H1 (cell line): ENCODE measurements around the gene C15orf39. TPM values are rescaled to one million over a fixed set of nuclear protein-coding genes. Genes with fewer than 3 reads are reported as not detected.

Experiments
- CTCF ChIA-PET: fragments of 300-600 bp; sonication (Branson Sonifier 250); formaldehyde crosslinking; loops from one replicate; lab custom pipeline; 2021; ENCODE audit not compliant: partially characterized antibody; lab: Charles Lee
- POLR2A ChIA-PET: fragments of 300-600 bp; sonication (Branson Sonifier 250); formaldehyde crosslinking; loops from one replicate; lab custom pipeline; 2021; ENCODE audit warnings: inconsistent platforms; ENCODE audit not compliant: partially characterized antibody; lab: Charles Lee
- DNase-seq, 2 experiments: peaks; one replicate each; pipeline versions ENCODE4 v3.0.0 to v3.0.0-alpha.2; 2010 to 2022; ENCODE audit warnings: low spot score in 2 of 2, low read depth in 1 of 2, mixed read lengths in 1 of 2
- FAIRE-seq: peaks from 2 replicates; lab custom pipeline; 2011; peaks lifted over from hg19 to GRCh38; lab: Jason Lieb, UNC
- H2AFZ ChIP-seq: 2 replicates; pipeline ENCODE4 v1.8.1; 2012; ENCODE audit warnings: low read length, inconsistent platforms
- H2AK5ac ChIP-seq: 2 replicates; pipeline ENCODE4 v1.6.1; 2013; ENCODE audit warnings: low read depth, low read length
- H2BK120ac ChIP-seq: replicated peaks from 2 replicates; pipeline ENCODE3; 2013; ENCODE audit warnings: low read depth, low read length, inconsistent platforms
- H2BK12ac ChIP-seq: 2 replicates; pipeline ENCODE4 v1.6.1; 2013; ENCODE audit warnings: low read depth, low read length
- H2BK15ac ChIP-seq: 2 replicates; pipeline ENCODE4 v1.6.1; 2013; ENCODE audit warnings: low read length
- H2BK20ac ChIP-seq: 2 replicates; pipeline ENCODE4 v1.6.1; 2013; ENCODE audit warnings: low read length
- H2BK5ac ChIP-seq: 2 replicates; pipeline ENCODE4 v1.6.1; 2013; ENCODE audit warnings: low read depth, low read length
- H3K14ac ChIP-seq: 2 replicates; pipeline ENCODE4 v1.6.1; 2013; ENCODE audit warnings: inconsistent platforms; ENCODE audit not compliant: insufficient read length
- H3K18ac ChIP-seq: 2 replicates; pipeline ENCODE4 v1.6.1; 2013; ENCODE audit warnings: low read length; ENCODE audit errors: extremely low read depth
- H3K23ac ChIP-seq: 2 replicates; pipeline ENCODE4 v1.6.1; 2013; ENCODE audit warnings: inconsistent platforms; ENCODE audit not compliant: insufficient read length
- H3K23me2 ChIP-seq: 2 replicates; pipeline ENCODE4 v1.6.1; 2013; ENCODE audit warnings: low read depth, low read length
- H3K27ac ChIP-seq: 2 replicates; pipeline ENCODE4 v1.6.1; 2011; ENCODE audit warnings: low read depth, low read length, inconsistent platforms
- H3K27me3 ChIP-seq, 4 experiments: replicated peaks in 1 of 4; 1 replicate in 1 of 4; 2 replicates in 3 of 4; pipeline versions ENCODE4 v1.6.1 to v1.8.1; 2011 to 2013; ENCODE audit warnings: low read length in 3 of 4, mild to moderate bottlenecking in 3 of 4, inconsistent platforms in 2 of 4, mixed read lengths in 2 of 4, moderate library complexity in 1 of 4; ENCODE audit not compliant: control insufficient read depth in 3 of 4, insufficient read depth in 3 of 4; ENCODE audit errors: extremely low read depth in 1 of 4
- H3K36me3 ChIP-seq, 4 experiments: 2 replicates each; pipeline versions ENCODE4 v1.6.1 to v1.8.1; 2011 to 2013; ENCODE audit warnings: mild to moderate bottlenecking in 4 of 4, low read length in 3 of 4, moderate library complexity in 2 of 4, control low read depth in 1 of 4, inconsistent platforms in 1 of 4; ENCODE audit not compliant: insufficient read depth in 4 of 4, control insufficient read depth in 2 of 4
- H3K4ac ChIP-seq: replicated peaks from 2 replicates; pipeline ENCODE3; 2013; ENCODE audit warnings: low read length, low read depth, mixed read lengths, inconsistent platforms; ENCODE audit not compliant: insufficient read length
- H3K4me1 ChIP-seq, 4 experiments: replicated peaks in 1 of 4; 1 replicate in 1 of 4; 2 replicates in 3 of 4; pipeline versions ENCODE4 v1.6.1 to v1.8.1; 2011 to 2013; ENCODE audit warnings: low read length in 3 of 4, inconsistent platforms in 2 of 4, mixed read lengths in 1 of 4; ENCODE audit not compliant: insufficient read depth in 4 of 4, control insufficient read depth in 3 of 4
- H3K4me2 ChIP-seq, 2 experiments: 2 replicates each; pipeline versions ENCODE4 v1.6.1 to v1.8.1; 2011 to 2013; ENCODE audit warnings: low read depth in 2 of 2, low read length in 2 of 2, control low read depth in 1 of 2, inconsistent platforms in 1 of 2, mild to moderate bottlenecking in 1 of 2; ENCODE audit not compliant: insufficient read depth in 1 of 2
- H3K4me3 ChIP-seq, 4 experiments: fragments of 200-600, 300-600 bp in 1 of 4; sonication (generic), shearing (Covaris generic), sonication (Bioruptor Twin) in 1 of 4; 2 replicates each; pipeline versions ENCODE4 v1.5.1 to v1.8.1; 2011 to 2016; ENCODE audit warnings: low read length in 4 of 4, low read depth in 3 of 4, control low read depth in 2 of 4, inconsistent platforms in 2 of 4, mild to moderate bottlenecking in 2 of 4, mixed read lengths in 1 of 4, moderate library complexity in 1 of 4; ENCODE audit not compliant: insufficient read depth in 2 of 4; ENCODE audit errors: extremely low read depth in 1 of 4
- H3K56ac ChIP-seq: replicated peaks from 2 replicates; pipeline ENCODE3; 2013; ENCODE audit warnings: low read depth, mild to moderate bottlenecking, mixed read lengths, low read length, inconsistent platforms; ENCODE audit not compliant: insufficient read length
- H3K79me1 ChIP-seq: 2 replicates; pipeline ENCODE4 v1.6.1; 2013; ENCODE audit warnings: low read depth, low read length, control low read depth
- H3K79me2 ChIP-seq, 2 experiments: 2 replicates each; pipeline versions ENCODE4 v1.6.1 to v1.8.1; 2012 to 2013; ENCODE audit warnings: low read length in 2 of 2, mild to moderate bottlenecking in 2 of 2, inconsistent platforms in 1 of 2; ENCODE audit not compliant: insufficient read depth in 2 of 2, control insufficient read depth in 1 of 2
- H3K9ac ChIP-seq, 4 experiments: replicated peaks in 1 of 4; 1 replicate in 1 of 4; 2 replicates in 3 of 4; pipeline versions ENCODE4 v1.6.1 to v1.8.1; 2011 to 2013; ENCODE audit warnings: low read depth in 3 of 4, low read length in 3 of 4, control low read depth in 2 of 4, mild to moderate bottlenecking in 2 of 4, moderate library complexity in 2 of 4, inconsistent platforms in 1 of 4; ENCODE audit errors: extremely low read depth in 1 of 4
- H3K9me3 ChIP-seq, 2 experiments: 2 replicates each; pipeline versions ENCODE4 v1.6.1 to v1.8.1; 2012 to 2013; ENCODE audit warnings: mild to moderate bottlenecking in 2 of 2, moderate library complexity in 2 of 2, control low read depth in 1 of 2, inconsistent platforms in 1 of 2, low read depth in 1 of 2, low read length in 1 of 2, mixed read lengths in 1 of 2; ENCODE audit not compliant: insufficient read depth in 2 of 2
- H4K20me1 ChIP-seq, 2 experiments: replicated peaks in 1 of 2; 2 replicates each; pipeline versions ENCODE3 to v1.8.1; 2011 to 2013; ENCODE audit warnings: inconsistent platforms in 2 of 2, low read length in 2 of 2, mild to moderate bottlenecking in 1 of 2; ENCODE audit not compliant: insufficient read depth in 2 of 2, control insufficient read depth in 1 of 2
- H4K5ac ChIP-seq: 2 replicates; pipeline ENCODE4 v1.6.1; 2013; ENCODE audit warnings: low read length, low read depth, mixed read lengths, inconsistent platforms; ENCODE audit not compliant: insufficient read length
- H4K8ac ChIP-seq: 2 replicates; pipeline ENCODE4 v1.8.0; 2013; ENCODE audit warnings: mild to moderate bottlenecking, moderate library complexity, low read length, inconsistent platforms; ENCODE audit not compliant: insufficient read depth; ENCODE audit errors: extremely low read depth
- H4K91ac ChIP-seq: replicated peaks from 2 replicates; pipeline ENCODE3; 2013; ENCODE audit warnings: low read length, mixed read lengths, inconsistent platforms; ENCODE audit not compliant: insufficient read length
- GTF2F1 ChIP-seq: IDR thresholded peaks from 2 replicates; pipeline ENCODE4 v1.6.1; 2012; ENCODE audit warnings: low read depth, low read length, improper control_type of control experiment, borderline replicate concordance
- HDAC6 ChIP-seq: IDR thresholded peaks from one replicate; pipeline ENCODE4 v1.7.1; 2012; ENCODE audit warnings: low read depth, mild to moderate bottlenecking, inconsistent platforms, low read length, moderate library complexity
- KDM4A ChIP-seq: IDR thresholded peaks from one replicate; pipeline ENCODE4 v1.7.1; 2012; ENCODE audit warnings: low read depth, mild to moderate bottlenecking, moderate library complexity, low read length, inconsistent platforms; ENCODE audit not compliant: severe bottlenecking
- RNF2 ChIP-seq: fragments of 200-900, 300-1000 bp; sonication (generic); IDR thresholded peaks from 2 replicates; pipeline ENCODE4 v1.7.1; 2016; ENCODE audit warnings: borderline replicate concordance, low read depth, mild to moderate bottlenecking, antibody characterized with exemption, low read length; ENCODE audit not compliant: poor library complexity, severe bottlenecking; ENCODE audit errors: missing control alignments
- RXRA ChIP-seq: IDR thresholded peaks from 2 replicates; pipeline ENCODE4 v1.6.1; 2011; ENCODE audit warnings: low read depth, mild to moderate bottlenecking, low read length, moderate library complexity; ENCODE audit not compliant: insufficient read depth
- SAP30 ChIP-seq: fragments of 300-600 bp; sonication (generic); IDR thresholded peaks from 2 replicates; pipeline ENCODE4 v1.7.1; 2012; ENCODE audit warnings: low read length, moderate library complexity, mild to moderate bottlenecking, inconsistent platforms; ENCODE audit not compliant: insufficient read depth, insufficient replicate concordance
- SIX5 ChIP-seq: IDR thresholded peaks from 2 replicates; pipeline ENCODE4 v1.6.1; 2011; ENCODE audit warnings: mild to moderate bottlenecking, low read depth, low read length
- TBP ChIP-seq: IDR thresholded peaks from 2 replicates; pipeline ENCODE4 v1.6.1; 2011; ENCODE audit warnings: low read depth, low read length, improper control_type of control experiment
- TCF12 ChIP-seq: IDR thresholded peaks from 2 replicates; pipeline ENCODE4 v1.6.1; 2011; ENCODE audit warnings: low read depth, mild to moderate bottlenecking, low read length
- TEAD4 ChIP-seq: IDR thresholded peaks from 2 replicates; pipeline ENCODE4 v1.6.1; 2012; ENCODE audit warnings: low read depth, low read length, inconsistent platforms, mixed read lengths
- YY1 ChIP-seq: IDR thresholded peaks from 2 replicates; pipeline ENCODE4 v1.6.1; 2011; ENCODE audit warnings: low read depth, mild to moderate bottlenecking, low read length
- WGBS, 2 experiments: shearing (Covaris generic) in 1 of 2; methylation state at CpG; one replicate each; pipeline versions ENCODE4 v1.1.6 to v1.1.7; 2013 to 2015; ENCODE audit warnings: low lambda C conversion rate in 2 of 2, mixed read lengths in 2 of 2, inconsistent platforms in 1 of 2, low coverage in 1 of 2, missing lambda C conversion rate in 1 of 2; ENCODE audit not compliant: insufficient replicate concordance in 2 of 2, insufficient coverage in 1 of 2, insufficient read length in 1 of 2; ENCODE audit errors: extremely low coverage in 1 of 2, missing lambda C conversion rate in 1 of 2; 5-methylcytosine and 5-hydroxymethylcytosine counted together
- polyA plus RNA-seq, 7 experiments: library from polyadenylated mRNA; depleted of rRNA in 3 of 7; stranded (reverse) in 5 of 7; unstranded in 2 of 7; fragments of >200 nt in 5 of 7; fragments of 200-250 nt in 2 of 7; gene quantifications; 1 replicate in 5 of 7; 2 replicates in 1 of 7; 4 replicates in 1 of 7; pipeline versions ENCODE4 v1.2.1 to v1.2.3, GENCODE V29; 2011 to 2013; ENCODE audit warnings: missing spikeins in 2 of 7, mixed read lengths in 2 of 7
- total RNA-seq: library from RNA; stranded (reverse); fragmentation: NEBNext Ultra II Directional; extraction: Animal tissue kit (Norgen Biotek cat#: 25700); gene quantifications from 2 replicates; pipeline ENCODE4 v1.2.1, GENCODE V29; 2021

Gene C15orf39
- total and polyA plus RNA-seq, 2 of the 8 experiments (the other 6 are each of a cell fraction or from before 2014, with no cell fraction given), result 13.8 to 38.5 TPM

GRCh38 chr15:75192307-75192706 is 9.4 kb upstream of the C15orf39 start:
- DNase-seq (no peak), FAIRE-seq (no peak)
- H3K9me3 ChIP-seq, result peaks cover 12 to 17% of the 10 kb centered on the region in 2 experiments; a peak in 3 of 4 replicates
- H3K23ac ChIP-seq, result no peak overlapping the region
- H3K36me3 ChIP-seq, result no peaks in the 10 kb centered on the region
- H3K9ac ChIP-seq, result no peak overlapping the region
- H3K79me1 ChIP-seq, result no peaks in the 10 kb centered on the region
- H2BK120ac ChIP-seq, result no peak overlapping the region
- no peak overlapping the region for H2AFZ ChIP-seq
- H2BK20ac ChIP-seq, result no peak overlapping the region
- no peaks in the 10 kb centered on the region for H3K27me3 ChIP-seq
- WGBS, 2 experiments, result 82% methylated on average over 4 of the region's 4 CpGs; no CpG with 5 or more reads in 1 of the 2 experiments
- no peaks in the 10 kb centered on the region for H3K79me2 ChIP-seq
- H3K18ac ChIP-seq, result no peak overlapping the region
- no peak overlapping the region for H3K56ac ChIP-seq
- H4K8ac ChIP-seq, result no peak overlapping the region
- ChIA-PET CTCF (interaction anchor here (0.8 to 3.4 kb wide), 11 partner anchors 9 to 241 kb away, joined by 3 to 16 read pairs (median 4); partner anchors contain the start of gene C15orf39), POLR2A (interaction anchor here (1.2 to 1.5 kb wide), 4 partner anchors 9 to 169 kb away, joined by 3 to 8 read pairs (median 4); partner anchors contain the start of genes C15orf39 and PPCDC)
- no peak overlapping the region for H2AK5ac ChIP-seq
- H3K4me2 ChIP-seq, result no peak overlapping the region
- peaks cover 3 to 26% (median 13%) of the 10 kb centered on the region in 4 experiments for H3K4me1 ChIP-seq
- peaks cover 4% of the 10 kb centered on the region; the same call in 1 of the 2 replicates for H3K23me2 ChIP-seq
- no peak overlapping the region for H4K5ac ChIP-seq
- H3K14ac ChIP-seq, result no peak overlapping the region
- no peak overlapping the region for H2BK5ac ChIP-seq
- H2BK15ac ChIP-seq, result no peak overlapping the region
- no peak overlapping the region for H3K4ac ChIP-seq
- H4K91ac ChIP-seq, result no peak overlapping the region
- H3K4me3 ChIP-seq, result no peak overlapping the region
- no peak overlapping the region for H3K27ac ChIP-seq
- H2BK12ac ChIP-seq, result no peak overlapping the region
- no peaks in the 10 kb centered on the region for H4K20me1 ChIP-seq
- TF ChIP-seq YY1 (no peak), TEAD4 (no peak), TBP (no peak), RNF2 (no peak), SAP30 (no peak), SIX5 (no peak), HDAC6 (no peak), GTF2F1 (no peak), KDM4A (no peak), TCF12 (no peak), RXRA (no peak)
